Ovary (tissue), 3 donors: ENCODE data around the gene HK3.

Experiments
- CTCF ChIP-seq, 3 donors: fragments of 450-650 bp in 2 of 3; fragments of 200-600 bp in 1 of 3; IDR thresholded peaks; one replicate each; pipeline versions ENCODE4 v1.5.1 to v1.8.0; 2016 to 2022; ENCODE audit warnings: antibody characterized with exemption in 3 of 3, mild to moderate bottlenecking in 1 of 3
- POLR2A ChIP-seq: fragments of 450-650 bp; IDR thresholded peaks from one replicate; pipeline ENCODE4 v1.6.1; 2017; ENCODE audit warnings: antibody characterized with exemption, mild to moderate bottlenecking, moderate library complexity
- donor health status: DM: no; HTN: no; CAD: no.

GRCh38 chr5:176900780-176901204, 1.6 kb upstream of the HK3 start:
- TF ChIP-seq POLR2A: no peak
- no peak for TF ChIP-seq CTCF (IDR thresholded peaks at IDR 0.05)
